Aortic smooth muscle cell (primary cell): ENCODE data around the gene DPP3. TPM values are rescaled to one million over a fixed set of nuclear protein-coding genes. Genes with fewer than 3 reads are reported as not detected.

Experiments used
- total RNA-seq: library from RNA; depleted of rRNA; stranded (reverse); fragments of >200 nt; gene quantifications from 2 replicates; pipeline ENCODE4 v1.2.3, GENCODE V29; 2014

DPP3 gene, protein sequence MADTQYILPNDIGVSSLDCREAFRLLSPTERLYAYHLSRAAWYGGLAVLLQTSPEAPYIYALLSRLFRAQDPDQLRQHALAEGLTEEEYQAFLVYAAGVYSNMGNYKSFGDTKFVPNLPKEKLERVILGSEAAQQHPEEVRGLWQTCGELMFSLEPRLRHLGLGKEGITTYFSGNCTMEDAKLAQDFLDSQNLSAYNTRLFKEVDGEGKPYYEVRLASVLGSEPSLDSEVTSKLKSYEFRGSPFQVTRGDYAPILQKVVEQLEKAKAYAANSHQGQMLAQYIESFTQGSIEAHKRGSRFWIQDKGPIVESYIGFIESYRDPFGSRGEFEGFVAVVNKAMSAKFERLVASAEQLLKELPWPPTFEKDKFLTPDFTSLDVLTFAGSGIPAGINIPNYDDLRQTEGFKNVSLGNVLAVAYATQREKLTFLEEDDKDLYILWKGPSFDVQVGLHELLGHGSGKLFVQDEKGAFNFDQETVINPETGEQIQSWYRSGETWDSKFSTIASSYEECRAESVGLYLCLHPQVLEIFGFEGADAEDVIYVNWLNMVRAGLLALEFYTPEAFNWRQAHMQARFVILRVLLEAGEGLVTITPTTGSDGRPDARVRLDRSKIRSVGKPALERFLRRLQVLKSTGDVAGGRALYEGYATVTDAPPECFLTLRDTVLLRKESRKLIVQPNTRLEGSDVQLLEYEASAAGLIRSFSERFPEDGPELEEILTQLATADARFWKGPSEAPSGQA
- 41.3 and 58.4 TPM in 2 replicates for total RNA-seq

DNA sequence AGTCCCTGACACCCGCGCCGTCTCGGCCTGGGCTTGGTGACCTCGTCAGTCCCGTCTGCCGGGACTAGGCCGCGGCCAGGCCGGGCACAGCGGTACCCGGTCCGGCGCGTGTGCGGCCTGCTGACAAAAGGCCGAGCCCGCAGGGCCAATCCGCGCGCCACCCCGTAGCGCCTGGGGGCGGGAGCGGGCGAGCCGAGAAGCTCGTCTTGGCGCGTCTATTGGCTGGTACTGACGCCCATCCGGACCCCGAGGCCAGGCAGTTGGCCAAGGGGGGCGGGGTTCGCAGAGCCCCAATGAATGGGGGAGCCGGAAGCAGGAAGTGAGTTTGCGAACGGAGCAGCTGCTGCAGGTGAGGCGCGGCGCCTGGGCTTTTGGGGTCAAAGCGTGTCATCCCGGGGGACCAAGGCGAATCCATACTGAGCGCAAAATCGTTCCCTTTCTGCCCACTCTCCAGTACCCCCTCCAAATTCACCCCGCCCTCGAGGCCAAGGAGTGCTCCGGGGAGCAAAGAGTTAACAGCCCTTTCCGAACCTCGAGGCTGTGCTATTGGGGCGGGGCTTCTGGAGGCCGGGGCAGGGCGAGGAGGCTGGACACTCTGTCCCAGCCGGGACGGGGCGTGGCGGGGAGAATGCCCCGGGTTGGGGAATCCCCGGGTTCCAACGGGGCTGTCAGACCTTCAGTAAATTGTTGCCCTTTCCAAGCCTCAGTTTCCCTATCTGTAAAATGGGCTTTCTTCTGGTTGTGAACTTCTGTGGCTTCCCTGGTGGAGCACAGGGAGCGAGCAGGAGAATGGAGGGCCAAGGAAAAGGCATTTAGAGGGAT, at the start of gene DPP3:
Gene DPP3, plus strand, starts transcription at position 318 of the 822 bp plus-strand sequence. CDS start 1,767 bp downstream, outside the sequence.

DNA sequence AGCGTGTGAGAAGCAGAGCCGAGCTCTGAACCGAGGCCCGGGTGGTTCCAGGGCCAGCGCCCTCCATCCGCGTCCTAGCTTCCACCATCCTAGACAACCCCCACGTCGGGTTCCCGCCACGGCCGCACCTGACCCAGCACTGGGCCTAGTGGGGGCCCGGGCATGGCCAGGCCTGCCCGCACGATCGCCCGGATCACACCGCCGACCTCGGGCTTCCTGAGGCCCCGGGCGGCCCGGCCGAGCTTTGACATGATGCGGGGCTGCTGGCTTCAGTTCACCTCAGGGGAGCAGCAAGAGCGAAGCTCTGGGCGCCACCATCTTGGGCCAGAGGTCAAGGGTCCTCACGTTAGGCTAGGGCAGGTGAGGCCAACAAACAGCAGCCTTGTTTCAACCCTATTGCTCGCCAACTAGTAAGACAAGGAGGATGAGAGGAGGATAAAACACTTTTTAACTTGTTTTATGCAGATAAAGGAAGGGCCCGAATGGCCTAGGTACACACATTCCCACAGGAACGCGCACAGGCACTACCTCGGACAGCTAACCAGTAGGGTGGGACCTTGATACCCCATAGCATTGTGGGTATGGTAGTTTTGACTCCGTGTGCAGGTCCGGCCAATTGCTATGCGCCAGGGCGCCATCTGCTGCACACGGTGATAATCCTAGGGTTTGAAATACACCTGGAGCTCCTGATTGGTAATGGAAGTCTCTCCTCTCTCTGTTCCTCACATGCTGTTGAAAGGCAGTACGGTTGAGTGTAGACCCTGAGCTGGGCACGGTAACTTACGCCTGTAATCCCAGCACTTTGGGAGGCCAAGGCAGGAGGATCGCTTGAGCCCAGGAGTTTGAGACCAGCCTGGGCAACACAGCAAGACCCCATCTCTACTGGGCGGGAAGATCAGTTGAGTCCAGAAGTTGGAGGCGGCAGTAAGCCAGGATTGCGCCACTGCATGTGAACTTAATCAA, 41.4 kb upstream of the DPP3 start, which contains the start of gene MRPL11:
Gene MRPL11, minus strand, starts transcription at position 345 of the 963 bp plus-strand sequence. Its CDS starts 94 bp downstream, at position 251.

DNA sequence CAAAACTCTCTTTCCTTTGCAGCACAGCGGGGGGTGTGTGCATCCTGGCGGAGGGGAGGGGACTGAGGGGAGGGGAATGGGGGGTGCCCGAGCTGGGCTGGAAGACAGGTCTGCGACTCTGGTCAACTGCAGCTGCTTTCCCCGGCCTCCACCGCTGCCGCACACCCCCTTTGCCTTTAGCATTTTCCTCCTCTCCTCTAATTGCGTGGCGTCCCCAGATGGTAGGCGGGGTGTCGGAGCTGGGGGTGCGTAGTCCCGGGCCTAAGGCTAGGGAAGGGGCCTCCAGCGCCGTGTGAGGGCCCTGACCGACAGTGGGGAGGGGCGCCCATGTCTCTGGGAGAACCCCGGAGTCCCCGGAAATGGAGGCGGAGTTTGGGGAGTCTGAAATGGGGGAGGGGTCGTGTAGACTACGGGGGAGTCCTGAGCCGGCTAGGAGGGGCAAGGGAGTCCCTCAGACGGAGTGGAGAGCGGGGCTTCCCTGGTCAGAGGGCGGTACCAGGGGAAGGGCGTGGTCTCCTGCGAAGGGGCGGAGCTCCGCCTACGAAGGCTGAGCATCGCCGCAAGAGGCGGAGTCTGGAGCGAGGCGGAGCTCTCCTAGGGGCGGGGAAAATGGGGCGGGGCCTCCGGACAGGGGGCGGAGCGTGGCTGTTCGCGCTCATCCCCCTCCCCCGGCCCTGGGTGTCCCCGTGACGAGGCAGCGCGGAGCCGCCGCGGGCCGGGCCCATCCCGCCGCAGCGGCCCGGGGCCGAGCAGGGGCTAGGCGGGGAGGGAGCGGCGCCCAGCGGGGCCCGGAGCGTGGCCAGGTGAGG, 13.8 kb upstream of the DPP3 start, which contains the start of gene PELI3:
Gene PELI3, plus strand, starts transcription at position 681 of the 809 bp plus-strand sequence. CDS start 1,224 bp downstream, outside the sequence.

DNA sequence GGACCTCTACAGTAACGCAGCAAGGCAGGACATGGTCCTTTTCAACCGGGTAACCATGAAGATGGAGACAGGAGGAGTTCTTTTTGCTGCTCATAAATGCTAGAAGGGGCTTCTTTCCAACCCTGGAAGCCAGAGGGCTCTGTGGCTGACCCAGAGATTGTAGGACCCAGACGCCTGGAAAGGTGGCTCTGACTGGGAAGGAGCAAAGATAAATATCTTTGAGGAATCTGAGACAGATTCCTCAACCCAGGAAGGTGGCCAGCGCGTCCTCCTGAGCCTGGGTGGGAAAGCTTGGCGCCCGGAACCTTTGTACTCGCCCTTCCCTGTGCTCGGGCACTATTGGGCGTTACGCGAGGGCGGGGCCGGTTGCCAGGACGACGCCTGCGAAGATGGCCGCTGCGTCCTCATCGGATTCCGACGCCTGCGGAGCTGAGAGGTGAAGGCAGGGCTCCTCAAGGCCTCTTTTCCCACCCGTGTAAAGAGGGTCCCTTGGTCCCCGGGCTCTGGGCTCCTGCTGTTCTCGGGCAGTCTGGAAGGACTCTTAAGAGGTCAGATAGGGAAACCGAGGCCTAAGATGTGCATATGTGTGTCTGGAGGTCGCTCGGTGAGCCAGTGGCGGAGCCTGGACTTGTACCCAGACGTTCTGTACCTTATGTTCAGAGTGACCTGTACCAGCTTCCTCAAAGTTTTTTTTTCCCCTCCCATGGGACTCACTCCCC, 30.2 kb downstream of the DPP3 start, which contains the start of gene BBS1:
Gene BBS1, plus strand, starts transcription at position 365 of the 719 bp plus-strand sequence. Its CDS starts 25 bp downstream, at position 390.

DNA sequence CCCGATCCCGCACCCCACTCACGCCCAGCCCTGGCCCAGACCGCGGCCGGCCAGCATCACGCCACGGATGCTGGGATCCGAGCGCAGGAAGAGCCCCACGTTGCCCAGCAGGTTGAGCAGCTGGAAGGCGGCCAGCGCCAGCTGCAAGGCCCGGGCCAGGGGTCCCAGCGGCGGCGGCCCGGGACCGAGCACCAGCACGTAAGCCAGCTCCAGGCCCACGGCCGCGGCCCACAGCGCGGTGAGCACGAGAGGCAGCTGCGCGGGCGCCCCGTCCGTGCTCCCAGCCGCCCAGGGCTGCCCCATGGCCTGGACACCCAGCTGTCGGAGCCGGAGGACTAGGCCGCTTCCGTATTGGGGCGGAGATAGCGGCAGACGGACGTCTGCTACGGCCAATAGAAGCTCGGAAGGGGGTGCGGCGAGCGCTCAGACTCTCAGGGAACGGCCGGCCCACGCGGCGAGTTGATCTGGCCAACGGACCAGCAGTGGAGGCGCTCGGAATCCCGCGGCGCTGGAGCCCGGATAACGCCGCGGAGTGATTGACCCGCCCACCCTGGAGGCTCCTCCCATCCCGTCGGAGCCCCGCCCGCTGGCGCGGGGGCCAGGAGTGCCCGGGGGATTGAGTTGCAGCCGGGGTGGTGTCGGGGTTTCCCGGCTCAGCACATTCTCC, 65.6 kb downstream of the DPP3 start, which contains the start of gene ZDHHC24:
Gene ZDHHC24, minus strand, starts transcription at position 348 of the 667 bp plus-strand sequence. Its CDS starts 45 bp downstream, at position 303.

DNA sequence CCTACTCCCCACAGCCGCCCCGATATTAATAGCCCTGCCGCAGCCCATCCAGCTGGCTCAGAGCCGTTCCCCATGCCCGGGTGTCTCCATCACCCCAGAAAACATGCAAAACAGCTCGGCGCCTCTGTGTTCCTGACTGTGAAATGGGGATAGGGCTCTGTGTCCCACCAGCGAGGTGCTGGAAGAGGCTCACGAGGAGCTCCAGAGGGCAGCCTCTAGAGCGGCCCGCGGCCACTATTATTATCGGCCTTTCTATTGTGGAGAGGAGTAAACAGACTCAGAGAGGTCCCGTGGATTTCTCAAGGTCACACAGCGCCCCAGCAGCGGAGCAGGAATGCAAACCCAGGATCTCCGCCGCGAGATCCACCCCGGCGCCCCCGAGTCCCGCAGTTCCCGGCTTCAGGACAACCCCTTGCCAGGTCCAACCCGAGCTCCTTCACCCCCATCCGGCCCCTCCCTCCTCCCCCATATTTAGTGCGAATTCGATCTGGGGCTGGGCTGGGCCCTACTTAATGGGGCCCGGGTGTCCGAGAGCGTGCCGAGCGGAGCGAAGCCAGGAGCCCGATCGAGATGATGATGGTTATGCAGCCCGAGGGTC, 66.2 kb downstream of the DPP3 start, which contains the start of gene ACTN3:
Gene ACTN3, plus strand, starts transcription at position 536 of the 598 bp plus-strand sequence. Its CDS starts 35 bp downstream, at position 571.

Other genes starting within 250 kb of the DPP3 start
- gene KLC2, start 222.7 kb upstream of the DPP3 start, total RNA-seq: 14.9 and 17.7 TPM in 2 replicates
- 93.0 and 102 TPM in 2 replicates for gene RAB1B, start 211.8 kb upstream of the DPP3 start, total RNA-seq
- gene CNIH2, start 202.3 kb upstream of the DPP3 start, total RNA-seq: 0.37 and 0.40 TPM in 2 replicates
- 143 and 183 TPM in 2 replicates for gene YIF1A, start 191.3 kb upstream of the DPP3 start, total RNA-seq
- 0.13 and 0.25 TPM in 2 replicates for gene TMEM151A, start 188.5 kb upstream of the DPP3 start, total RNA-seq
- gene CD248, start 163.4 kb upstream of the DPP3 start, total RNA-seq: 21.9 and 23.3 TPM in 2 replicates
- gene RIN1, start 144.0 kb upstream of the DPP3 start, total RNA-seq: 19.5 and 25.9 TPM in 2 replicates
- 50.1 and 58.0 TPM in 2 replicates for gene BRMS1, start 135.3 kb upstream of the DPP3 start, total RNA-seq
- gene B4GAT1, start 132.8 kb upstream of the DPP3 start, total RNA-seq: 38.4 and 46.9 TPM in 2 replicates
- under 0.01 and 0.12 TPM in 2 replicates for gene SLC29A2, start 108.7 kb upstream of the DPP3 start, total RNA-seq
- gene NPAS4, start 59.4 kb upstream of the DPP3 start, total RNA-seq: not detected in 2 replicates
- 32.0 and 32.1 TPM in 2 replicates for gene MRPL11, start 41.6 kb upstream of the DPP3 start, total RNA-seq
- 11.1 TPM in 2 replicates for gene PELI3, start 13.5 kb upstream of the DPP3 start, total RNA-seq
- 25.4 and 28.5 TPM in 2 replicates for gene BBS1, start 30.2 kb downstream of the DPP3 start, total RNA-seq
- 8.8 and 10.6 TPM in 2 replicates for gene ZDHHC24, start 65.6 kb downstream of the DPP3 start, total RNA-seq
- gene ACTN3, start 66.5 kb downstream of the DPP3 start, total RNA-seq: 0.06 TPM in 1 of 2 replicates, not detected in the other
- 8.1 and 8.6 TPM in 2 replicates for gene CTSF, start 88.2 kb downstream of the DPP3 start, total RNA-seq
- gene CCDC87, start 112.6 kb downstream of the DPP3 start, total RNA-seq: 0.26 and 0.44 TPM in 2 replicates
- gene CCS, start 112.8 kb downstream of the DPP3 start, total RNA-seq: 43.0 and 60.5 TPM in 2 replicates
- gene RBM14, start 136.2 kb downstream of the DPP3 start, total RNA-seq: 21.4 and 24.4 TPM in 2 replicates
- 110 and 124 TPM in 2 replicates for gene RBM4, start 158.3 kb downstream of the DPP3 start, total RNA-seq
- gene RBM4B, start 197.5 kb downstream of the DPP3 start, total RNA-seq: 25.1 and 28.4 TPM in 2 replicates
- gene SPTBN2, start 248.8 kb downstream of the DPP3 start, total RNA-seq: 1.2 and 3.2 TPM in 2 replicates